NCI-H2107 treated with DMSO at 0.1 percent for 48 hours (cell line): ENCODE data around the gene ULK4.
"Not testable (repeated sequence)": the region's sequence is repeated elsewhere in the genome, so short reads cannot be mapped to it uniquely, and the experiment has no call there.

Experiments
- DNase-seq: peaks from one replicate; lab custom pipeline; 2025; ENCODE audit not compliant: unreplicated experiment; lab: John Stamatoyannopoulos, UW

The ULK4 gene

DNA sequence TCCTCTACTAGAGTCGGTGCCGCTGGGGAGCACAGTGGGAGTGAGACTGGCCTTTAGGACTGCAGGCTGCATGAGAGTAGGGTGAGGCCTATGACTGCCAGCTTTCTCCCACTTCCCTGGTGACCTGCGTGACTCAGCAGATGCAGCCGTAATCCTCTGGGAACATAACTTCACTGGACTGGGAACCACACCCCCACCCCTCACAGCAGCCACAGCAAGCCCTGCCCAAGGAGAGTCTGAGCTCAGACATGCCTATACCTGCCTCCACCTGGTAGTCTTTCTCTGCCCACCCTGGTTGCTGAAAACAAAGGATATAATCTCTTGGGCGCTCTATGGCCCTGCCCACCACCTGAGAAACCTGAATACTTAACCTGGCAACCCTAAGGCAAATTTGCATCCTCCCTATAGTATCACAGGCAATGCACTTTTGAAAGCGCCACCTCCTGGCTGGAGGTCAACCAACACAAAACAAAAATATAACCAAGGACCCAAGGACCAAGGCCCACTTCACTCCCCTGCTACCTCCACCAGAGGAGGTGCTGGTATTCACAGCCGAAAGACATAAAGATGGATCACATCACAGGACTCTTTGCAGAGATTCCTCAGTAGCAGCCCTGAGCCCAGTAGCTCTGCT is 453.7 kb downstream of the ULK4 start:
- no peak for DNase-seq

DNA sequence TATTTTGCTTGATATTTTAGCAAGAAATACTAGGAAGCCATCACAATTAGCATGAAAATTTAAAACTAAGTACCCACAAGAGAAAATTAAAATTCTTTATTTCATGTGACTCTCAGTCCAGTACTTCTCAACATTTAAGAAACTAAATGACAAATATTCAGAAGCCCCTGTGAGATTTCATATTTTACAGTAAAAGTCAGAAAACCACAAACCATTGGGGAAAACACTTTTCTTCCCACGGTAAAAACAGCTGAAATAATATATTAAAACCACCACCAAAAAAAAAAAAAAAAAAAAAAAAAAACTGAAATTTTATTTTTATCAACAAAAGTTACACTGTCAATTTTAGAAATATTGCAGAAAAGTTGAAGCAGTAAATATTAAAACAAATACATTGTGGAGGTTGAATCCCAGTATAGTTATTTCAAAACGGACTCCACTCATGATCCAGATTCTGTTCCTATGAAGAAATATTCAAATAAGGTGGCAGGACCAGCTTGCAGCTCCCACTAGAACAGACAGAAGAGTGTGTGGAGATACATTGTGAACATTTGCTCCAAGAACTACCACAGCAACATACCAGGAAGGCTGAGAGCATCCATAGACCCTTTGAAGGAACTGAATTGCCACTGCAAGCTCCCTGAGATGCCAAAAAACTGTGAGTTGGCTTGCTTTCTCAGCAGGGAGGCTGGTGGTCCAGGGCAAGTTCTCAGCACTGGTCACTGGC is 454.4 kb downstream of the ULK4 start:
- DNase-seq = no peak

DNA sequence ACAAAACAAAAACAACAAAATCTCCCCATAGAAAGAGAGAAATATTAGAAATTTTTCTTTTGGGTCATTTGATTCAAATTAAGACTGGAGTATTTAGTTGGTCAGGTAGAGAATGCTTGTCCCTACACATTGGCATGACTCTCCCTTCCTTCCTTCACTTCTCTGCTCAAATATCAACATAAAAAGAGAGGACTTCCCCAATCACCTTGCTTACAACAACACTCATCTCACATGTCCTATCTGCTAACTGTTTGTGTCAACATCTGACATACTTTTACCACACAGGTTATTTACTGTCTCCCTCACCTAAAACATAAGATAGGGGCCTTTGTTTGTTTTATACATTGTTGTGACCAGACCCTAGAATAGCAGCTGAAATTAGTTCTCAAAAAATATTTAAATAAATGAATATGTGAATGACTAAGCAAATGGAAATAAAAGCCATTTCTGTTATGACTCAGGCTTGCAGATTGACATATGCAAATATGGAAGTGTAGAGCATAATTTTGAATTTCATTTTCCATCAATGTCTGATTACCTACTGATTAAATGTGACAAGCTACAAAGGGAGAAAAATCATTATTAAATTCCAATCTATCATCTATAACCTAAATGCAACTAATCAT is 457.8 kb downstream of the ULK4 start:
- no peak for DNase-seq

DNA sequence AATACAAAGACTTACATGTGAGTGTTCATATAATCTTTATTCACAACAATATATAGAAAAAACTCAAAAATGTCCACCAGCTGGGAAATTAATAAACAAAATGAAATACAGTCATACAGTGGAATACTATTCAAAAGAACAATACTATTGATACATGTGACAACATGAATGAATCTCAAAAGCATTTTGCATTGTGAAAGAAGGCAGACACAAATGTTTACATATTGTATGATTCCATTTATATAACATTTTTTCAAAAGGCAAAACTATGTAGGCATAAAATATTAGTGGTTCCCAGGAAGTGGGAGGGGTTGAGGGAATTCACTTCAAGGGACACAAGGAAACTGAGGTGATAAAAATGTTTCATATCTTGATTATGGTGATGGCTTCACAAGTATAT is 459.4 kb downstream of the ULK4 start:
- DNase-seq = no peak

DNA sequence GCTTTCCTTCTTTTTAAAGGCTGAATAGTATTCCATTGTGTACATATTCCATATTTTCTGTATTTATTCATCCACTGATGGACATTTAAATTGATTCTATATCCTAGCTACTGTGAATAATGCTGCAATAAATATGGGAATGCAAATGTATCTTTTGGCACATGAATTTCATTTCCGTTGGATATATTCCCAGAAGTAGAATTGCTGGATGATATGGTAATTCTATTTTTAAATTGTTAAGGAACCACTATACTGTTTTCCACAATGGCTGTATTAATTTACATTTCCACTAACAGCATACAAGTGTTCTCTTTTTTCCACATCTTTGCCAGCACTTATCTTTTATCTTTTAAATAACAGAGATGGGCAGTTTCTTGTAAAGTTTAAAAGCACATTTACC is 459.9 kb downstream of the ULK4 start:
- DNase-seq = no peak

DNA sequence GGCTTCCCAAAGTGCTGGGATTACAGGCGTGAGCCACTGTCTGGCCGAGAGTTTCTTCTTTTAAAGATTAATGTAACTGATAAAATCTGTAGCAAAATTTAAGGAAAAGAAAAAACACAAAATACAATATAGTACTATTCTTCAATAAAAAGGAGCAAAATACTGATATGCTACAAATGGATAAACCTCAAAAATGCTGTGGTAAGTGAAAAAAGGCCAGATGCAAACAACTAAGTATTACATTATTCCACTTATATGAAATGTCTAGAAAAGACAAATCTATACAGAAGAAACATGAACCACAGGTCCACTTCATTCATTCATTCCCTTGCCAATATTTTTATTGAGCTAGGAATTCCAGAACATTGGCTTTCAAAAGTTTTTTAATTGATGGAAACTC is 463.1 kb downstream of the ULK4 start:
- DNase-seq = no peak

DNA sequence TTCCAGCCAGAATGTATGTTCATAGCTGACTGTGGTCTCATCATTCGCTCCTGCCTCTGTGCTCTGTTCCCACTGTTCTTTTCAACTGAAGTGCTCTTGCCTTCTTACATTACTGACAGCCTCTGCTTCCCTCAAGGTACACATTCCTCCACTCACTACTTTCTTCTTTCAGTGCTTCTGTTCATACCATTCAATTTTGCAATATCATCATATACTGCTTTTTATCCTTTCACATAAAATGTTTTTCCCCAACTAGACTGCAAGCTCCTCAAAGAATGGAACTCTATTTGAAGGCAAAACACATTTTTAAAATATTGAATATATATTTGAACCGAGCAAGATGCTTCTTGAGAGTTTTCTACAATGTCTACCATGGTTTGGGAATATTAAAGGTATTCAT is 471.5 kb downstream of the ULK4 start:
- no peak for DNase-seq

DNA sequence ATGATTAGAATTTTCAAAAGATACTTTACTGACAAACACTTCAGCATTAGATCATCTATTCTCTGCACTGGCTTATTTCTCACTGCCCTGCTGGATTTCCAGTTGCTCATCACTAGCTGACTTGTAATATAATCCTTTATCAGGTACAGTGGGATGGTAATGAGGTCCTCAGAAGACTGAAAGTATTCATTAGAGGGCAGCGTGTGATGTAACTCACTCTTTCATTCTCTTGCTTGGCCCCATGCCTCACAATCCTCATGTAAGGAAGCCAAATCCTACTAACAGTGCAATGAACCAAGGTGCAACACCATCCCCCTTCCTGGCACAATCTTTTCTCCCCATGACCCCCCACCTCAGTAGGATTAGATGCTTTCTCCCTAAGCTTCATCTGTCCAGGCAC is 472.7 kb downstream of the ULK4 start:
- no peak for DNase-seq

DNA sequence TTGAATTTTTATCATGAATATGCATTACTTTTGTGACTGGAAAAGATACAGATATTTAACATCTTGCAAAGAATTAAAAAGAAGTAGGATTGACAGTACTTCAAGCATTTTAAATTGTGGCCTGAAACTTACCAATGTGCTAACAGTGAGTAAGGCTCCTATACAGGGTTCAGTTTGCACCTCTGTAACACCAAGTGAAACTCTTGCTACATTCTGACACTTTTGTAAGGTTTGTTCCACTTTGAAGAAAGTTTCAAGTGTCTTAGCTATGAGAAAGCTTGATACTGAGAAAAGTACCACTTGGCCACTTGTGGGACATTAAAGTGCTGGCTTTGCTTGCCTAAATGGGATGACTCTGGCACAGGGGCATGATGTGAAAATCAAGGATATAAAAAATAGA is 473.4 kb downstream of the ULK4 start:
- DNase-seq = no peak

DNA sequence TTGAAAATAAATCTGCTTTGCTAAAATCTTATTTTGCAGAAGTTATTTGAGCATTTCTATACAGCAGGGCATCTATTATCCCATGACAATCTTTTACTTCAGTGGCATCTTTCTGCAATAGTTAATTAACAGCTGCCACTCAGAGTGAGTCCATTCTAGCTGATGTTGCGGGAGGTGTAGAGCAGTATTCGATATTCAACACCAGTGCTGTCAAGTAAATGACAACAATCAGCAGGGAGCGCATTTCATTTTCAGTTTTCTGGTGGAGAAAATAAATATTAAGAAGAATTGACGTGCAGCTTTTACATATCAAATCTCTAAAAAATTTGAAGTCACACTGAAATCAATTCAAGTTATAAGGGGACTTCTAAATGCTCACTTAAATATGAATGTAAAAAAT is 476.4 kb downstream of the ULK4 start:
- DNase-seq = no peak

DNA sequence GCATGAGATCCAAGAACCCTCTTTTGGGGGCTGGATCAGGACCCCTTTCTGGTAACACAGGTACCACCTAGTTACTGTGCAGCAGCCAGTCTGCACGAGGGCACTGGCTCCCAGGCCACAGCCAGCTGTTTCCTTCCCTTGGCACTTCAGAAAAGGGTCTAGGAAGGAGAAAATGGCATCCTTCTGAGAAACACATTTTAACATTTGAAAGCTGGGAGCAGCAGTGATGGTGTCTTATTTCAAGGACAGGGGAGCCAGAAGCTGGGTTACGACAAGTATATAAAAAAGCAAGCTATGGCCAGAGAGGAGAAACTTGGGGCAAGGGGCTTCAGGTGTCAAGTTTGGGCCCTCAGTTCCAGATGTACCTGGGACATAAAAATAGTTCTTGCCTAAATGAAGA is 479.8 kb downstream of the ULK4 start:
- DNase-seq = no peak

DNA sequence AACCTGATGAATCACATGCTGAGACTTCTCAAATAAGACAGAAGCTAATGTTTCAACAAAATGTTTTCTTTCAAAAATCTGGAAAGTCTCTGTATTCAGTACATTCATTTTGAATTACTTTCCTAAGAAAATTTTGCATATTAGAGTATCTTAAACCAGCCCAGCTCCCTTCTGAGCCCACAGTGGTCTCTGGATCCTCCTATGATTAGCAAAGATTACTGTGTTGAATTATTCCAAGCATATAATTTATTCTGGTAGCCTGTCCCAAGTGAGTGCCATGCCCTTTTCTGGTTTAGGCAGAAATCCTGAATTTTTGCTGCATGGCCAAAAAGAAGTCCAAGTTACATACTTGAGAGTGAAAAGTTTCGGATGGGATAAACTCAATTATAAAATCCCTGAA is 483.6 kb downstream of the ULK4 start:
- DNase-seq = no peak

DNA sequence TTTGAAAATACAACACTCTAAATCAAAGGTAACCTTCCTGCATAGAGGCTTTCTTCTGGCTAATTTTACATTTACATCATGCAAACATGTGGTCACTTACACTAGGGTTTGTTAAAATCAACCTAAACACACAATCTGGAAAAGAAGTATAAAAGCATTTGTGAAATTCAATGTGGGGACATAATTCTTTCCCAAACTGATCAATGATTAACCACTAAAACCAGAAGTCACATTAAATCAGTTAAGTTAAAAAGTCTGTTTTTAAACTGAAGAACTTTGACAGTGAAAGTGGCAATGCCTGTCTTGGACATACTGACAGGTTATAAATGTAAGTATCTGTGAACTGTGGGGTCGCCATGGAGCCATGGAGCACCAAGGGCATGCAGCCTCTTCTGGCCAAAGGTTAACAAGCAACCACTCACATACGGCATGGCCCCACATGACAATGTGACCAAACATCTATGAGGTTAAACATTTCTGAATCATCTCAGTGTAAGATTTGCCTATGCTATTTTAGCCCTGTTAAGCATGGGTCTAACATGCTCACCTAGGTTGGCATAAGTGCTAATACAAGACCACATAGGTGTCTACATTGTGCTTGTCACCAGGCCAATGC is 484.4 kb downstream of the ULK4 start:
- no peak for DNase-seq

DNA sequence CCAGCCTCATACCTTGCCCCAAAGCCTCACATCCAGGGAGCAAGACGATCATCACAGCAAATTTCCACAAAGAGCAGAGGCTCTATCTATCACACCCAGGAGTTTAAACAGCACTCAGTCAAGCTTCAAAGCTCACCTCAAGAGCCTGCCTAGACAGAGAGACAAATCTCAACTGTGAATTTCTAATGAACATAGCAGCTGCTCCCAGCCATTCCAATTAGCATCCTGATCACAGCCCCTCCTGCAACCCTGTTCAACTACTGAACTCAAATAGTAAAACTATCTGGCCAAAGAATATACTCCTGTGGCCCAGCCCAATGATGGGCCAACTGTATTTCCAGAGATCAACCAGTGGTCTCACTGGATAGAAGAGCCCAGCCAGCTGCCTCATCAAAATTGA is 492.8 kb downstream of the ULK4 start:
- no peak for DNase-seq

DNA sequence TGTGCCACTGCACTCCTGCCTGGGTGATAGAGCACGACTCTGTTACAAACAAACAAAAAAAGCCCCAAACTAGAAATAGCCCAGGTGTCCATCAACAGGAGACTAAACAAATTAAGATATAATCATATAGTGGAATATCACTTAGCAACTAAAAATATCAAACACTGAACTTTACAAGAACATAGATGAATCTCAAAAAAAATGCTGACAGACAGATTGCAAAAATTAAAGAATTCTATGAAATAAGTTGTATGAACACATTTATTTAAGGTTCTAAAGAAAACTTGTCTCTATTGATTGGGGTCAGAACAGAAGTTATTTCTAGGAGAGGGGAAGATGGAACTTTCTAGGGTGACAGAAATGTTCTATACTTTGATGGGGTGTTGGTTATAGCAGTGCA is 494.4 kb downstream of the ULK4 start:
- no peak for DNase-seq

DNA sequence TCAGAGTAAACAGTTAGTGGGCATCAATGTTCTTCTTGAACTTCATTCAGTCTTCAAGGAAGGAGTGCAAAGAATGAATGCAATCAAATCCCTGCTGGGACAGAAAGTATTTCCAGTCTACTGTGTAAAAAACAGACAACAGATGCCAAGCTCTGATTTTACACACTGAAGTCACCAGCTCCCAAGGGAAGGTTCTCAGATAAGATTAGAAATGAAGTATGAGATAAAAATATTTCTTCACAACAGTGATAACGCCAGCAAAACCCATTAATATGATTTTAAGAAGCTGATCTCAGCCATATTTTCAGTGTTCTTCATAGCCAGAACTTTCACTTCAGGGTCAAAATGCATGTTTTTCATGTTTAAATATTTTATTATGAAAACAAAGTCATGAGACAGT is 497.0 kb downstream of the ULK4 start:
- DNase-seq = no peak

DNA sequence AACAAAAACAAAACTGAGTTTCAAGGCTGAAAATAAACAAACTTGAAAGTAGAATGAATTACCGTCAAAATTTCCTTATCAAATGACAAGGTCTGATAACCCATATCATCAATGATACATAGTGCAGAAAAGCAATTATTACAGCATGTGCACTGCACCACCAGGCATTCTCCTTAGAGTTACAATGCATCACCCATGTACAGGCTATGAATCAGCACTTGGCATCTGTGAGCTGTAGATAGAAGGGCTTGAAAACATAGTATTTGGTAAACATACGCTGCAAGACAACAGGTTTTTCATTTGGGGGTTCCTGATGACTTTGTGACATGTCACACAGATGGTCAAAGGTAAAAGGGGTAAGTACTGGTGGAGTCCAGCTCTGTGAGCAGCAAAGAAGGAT is 497.5 kb downstream of the ULK4 start:
- DNase-seq = no peak

DNA sequence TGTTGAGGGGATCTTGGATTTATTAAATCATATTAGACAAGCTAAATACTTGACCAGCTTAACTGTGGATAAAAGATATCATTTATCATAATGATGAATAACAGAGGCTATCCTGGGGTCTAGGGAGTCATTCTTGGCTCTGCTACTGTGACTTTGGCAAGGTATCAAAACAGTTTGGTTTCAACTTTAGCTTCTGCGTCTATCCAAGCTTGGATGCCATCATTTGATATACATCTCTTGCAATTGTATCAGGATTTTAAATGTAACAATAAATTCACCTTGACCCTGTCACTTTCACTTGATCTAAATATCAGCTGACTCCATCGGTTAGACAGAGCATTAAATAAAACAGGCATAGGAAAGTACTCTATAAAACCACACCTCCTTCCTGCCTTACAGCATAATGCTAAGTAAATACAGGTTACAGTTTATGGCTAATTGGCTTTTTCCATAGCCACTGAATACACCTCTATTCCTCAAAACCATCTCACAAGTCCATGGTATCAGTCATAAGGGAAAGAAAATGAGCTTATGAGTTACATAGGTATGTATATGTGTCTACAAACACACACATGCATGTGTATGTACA is 499.7 kb downstream of the ULK4 start:
- no peak for DNase-seq

DNA sequence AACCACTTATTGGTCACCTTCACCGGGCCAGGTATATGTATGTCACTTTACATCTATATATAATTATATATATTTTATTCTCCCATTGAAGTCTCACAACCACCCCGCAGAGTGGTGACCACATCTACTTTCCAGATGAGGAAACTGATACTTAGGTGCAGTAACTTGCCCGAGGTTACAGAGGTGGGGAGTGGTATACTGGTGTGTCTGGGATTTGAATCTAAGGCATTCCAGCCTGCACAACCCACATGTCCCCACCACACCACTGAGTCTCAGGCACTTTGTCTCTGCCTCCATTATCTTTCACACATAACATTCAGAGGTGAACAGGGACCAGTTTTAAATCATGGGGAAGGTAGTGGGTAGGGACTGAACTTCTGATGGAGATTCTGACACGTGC is 501.2 kb downstream of the ULK4 start:
- no peak for DNase-seq

DNA sequence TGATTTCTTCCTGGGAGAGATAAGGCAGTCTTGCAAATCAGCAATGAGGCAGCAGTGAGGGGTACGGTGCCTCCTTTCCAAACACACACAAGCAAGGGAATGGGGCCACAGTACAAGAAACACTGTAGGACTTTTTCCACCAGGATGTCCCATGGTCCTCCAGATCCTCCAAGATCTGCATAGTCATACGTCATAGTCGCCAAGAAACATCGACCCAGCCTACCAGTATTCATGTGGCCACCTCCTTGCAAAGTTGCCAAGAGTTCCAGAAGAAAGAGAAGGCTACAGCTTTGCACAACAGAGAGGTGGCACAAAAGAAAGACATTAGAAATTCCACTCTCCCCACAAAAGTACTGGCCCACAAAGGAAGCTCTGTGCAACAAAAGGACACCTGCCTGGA is 504.7 kb downstream of the ULK4 start:
- DNase-seq = no peak

DNA sequence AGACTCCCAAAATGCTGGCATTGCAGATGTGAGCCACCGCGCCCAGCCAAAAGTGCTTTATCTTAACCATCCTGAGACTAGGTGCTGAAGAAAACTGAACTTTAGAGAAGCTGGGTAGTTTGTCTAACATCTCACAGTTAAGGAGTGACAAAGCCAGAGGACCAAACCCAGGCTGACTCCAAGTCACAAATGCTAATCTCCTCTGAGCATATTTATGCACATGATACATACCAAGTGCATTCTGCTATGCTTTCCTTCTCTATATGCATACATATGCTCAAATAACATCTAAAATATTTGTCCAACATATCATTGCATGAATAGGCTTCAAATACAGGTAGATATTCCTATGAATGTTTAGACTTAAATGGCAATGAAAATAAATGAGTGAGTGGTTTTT is 505.7 kb downstream of the ULK4 start:
- no peak for DNase-seq

DNA sequence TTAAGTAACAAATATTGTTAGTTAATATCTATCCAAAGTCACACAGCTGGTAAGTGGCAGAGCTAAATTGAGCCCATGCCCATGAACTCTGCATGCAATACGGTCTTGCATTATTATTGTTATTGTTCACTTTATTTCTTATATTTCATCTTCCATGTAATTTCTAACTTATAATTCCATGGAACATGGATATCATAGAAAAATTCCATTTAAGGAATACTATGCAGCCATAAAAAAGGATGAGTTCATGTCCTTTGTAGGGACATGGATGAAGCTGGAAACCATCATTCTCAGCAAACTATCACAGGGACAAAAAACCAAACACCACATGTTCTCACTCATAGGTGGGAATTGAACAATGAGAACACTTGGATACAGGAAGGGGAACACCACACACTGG is 508.3 kb downstream of the ULK4 start:
- not testable (repeated sequence) for DNase-seq
